ENCODE measurements around the gene UNC119B.
"Not testable (repeated sequence)": the region's sequence is repeated elsewhere in the genome, so short reads cannot be mapped to it uniquely, and the experiment has no call there.

UNC119B gene

GRCh38 chr12:120710031-120710804 is at the start of gene UNC119B:
Gene UNC119B, plus strand, starts transcription at chr12:120710458. Its CDS starts 17 bp downstream, at chr12:120710475.
- Histone ChIP-seq H3K9ac (ENCODE audit: low read depth, low read length) (peak within 1 kb of the TSS; percentile 87), H3K27me3 (ENCODE audit: control insufficient read depth, insufficient read depth, low read length) (no peaks in the 10 kb centered on the region), H3K36me3 (ENCODE audit: control insufficient read depth, insufficient read depth, low read length) (peaks cover 9% of the 10 kb centered on the region), H3K9me3 (ENCODE audit: control insufficient read depth, insufficient read depth, low read length) (no peaks in the 10 kb centered on the region), H3K4me3 (ENCODE audit: low read depth, low read length) (peak within 1 kb of the TSS; percentile 79), H3K4me1 (ENCODE audit: control insufficient read depth, insufficient read depth, low read length) (peaks cover 9% of the 10 kb centered on the region)

GRCh38 chr12:120661432-120661831 is 48.8 kb upstream of the UNC119B start:
- H3K36me3 ChIP-seq (ENCODE audit: control insufficient read depth, insufficient read depth, low read length): no peaks in the 10 kb centered on the region
- H3K4me3 ChIP-seq (ENCODE audit: low read depth, low read length): no peak overlapping the region
- no peaks in the 10 kb centered on the region for H3K27me3 ChIP-seq (ENCODE audit: control insufficient read depth, insufficient read depth, low read length)
- H3K9ac ChIP-seq (ENCODE audit: low read depth, low read length): no peak overlapping the region
- H3K9me3 ChIP-seq (ENCODE audit: control insufficient read depth, insufficient read depth, low read length): no peaks in the 10 kb centered on the region
- peaks cover under 1% of the 10 kb centered on the region for H3K4me1 ChIP-seq (ENCODE audit: control insufficient read depth, insufficient read depth, low read length)

GRCh38 chr12:120662879-120663278 is 47.4 kb upstream of the UNC119B start:
- H3K27me3 ChIP-seq (ENCODE audit: control insufficient read depth, insufficient read depth, low read length): no peaks in the 10 kb centered on the region

DNA sequence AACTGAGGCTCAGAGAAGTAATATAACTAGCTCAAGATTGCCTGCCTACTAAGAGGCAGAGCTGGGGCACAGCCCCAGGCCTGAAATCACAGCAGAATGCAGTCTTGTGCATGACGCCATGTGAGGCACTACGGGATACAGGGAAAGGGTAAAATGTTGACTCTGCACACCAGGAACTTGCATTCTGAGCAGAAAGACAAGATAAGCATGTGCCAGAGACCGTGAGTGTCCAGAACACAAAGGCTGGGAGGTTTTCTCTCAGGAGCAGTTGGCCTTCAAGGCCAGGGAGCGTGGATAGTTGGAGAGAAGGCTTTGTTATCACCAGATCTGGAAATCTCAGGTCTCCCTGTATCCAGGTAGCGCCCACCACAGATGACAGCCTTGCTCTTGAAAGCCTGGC is 46.5 kb upstream of the UNC119B start:
- H3K9ac ChIP-seq (ENCODE audit: low read depth, low read length): no peak overlapping the region
- H3K9me3 ChIP-seq (ENCODE audit: control insufficient read depth, insufficient read depth, low read length): no peaks in the 10 kb centered on the region
- H3K36me3 ChIP-seq (ENCODE audit: control insufficient read depth, insufficient read depth, low read length): no peaks in the 10 kb centered on the region
- peaks cover 7% of the 10 kb centered on the region for H3K4me1 ChIP-seq (ENCODE audit: control insufficient read depth, insufficient read depth, low read length)
- H3K27me3 ChIP-seq (ENCODE audit: control insufficient read depth, insufficient read depth, low read length): no peaks in the 10 kb centered on the region
- no peak overlapping the region for H3K4me3 ChIP-seq (ENCODE audit: low read depth, low read length)

More at GRCh38 chr12:120662879-120663278, 47.4 kb upstream of the UNC119B start:
- no peaks in the 10 kb centered on the region for H3K36me3 ChIP-seq (ENCODE audit: control insufficient read depth, insufficient read depth, low read length)
- no peaks in the 10 kb centered on the region for H3K9me3 ChIP-seq (ENCODE audit: control insufficient read depth, insufficient read depth, low read length)
- H3K4me1 ChIP-seq (ENCODE audit: control insufficient read depth, insufficient read depth, low read length): peaks cover 3% of the 10 kb centered on the region
- no peak overlapping the region for H3K4me3 ChIP-seq (ENCODE audit: low read depth, low read length)
- no peak overlapping the region for H3K9ac ChIP-seq (ENCODE audit: low read depth, low read length)

DNA sequence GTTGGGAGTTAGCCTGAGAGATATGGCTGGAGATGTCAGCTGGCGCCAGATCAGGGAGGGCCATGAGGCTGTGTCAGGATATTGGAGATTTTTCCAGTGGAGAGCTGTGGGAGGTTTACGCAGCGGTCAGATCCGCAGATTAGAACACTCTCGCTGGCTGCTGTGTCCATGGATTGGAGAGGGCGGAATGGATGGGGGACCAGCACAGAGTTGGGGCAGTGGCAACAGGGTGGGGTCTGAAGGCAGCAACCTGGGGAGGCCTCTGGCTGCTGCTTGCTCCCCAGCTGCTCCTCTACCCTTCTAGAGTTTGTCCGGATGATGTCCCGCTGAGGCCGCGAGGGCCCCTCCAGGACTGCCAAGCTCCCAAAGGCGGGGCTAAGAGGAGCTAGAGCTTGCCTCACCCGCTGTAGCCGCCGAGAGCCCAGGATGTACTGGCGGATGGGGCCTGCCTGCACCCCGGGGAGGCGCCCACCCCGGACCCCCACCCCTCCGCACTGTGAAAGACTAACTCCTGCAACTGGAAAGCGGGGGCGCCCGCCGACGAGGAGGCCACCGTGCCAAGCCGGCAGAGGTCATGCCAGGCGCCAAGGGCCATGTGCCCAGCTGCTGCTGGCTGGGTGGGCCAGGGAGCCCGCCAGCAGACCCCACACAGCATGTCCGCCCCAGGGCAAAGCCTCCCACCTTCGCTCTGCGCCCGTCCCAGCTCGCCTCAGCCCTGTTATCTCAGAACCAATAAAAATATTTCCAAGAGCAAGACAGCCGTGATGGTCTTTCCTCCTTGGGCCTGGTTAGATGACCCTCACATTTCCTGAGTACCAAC is 43.5 kb upstream of the UNC119B start:
- peaks cover 10% of the 10 kb centered on the region for H3K4me1 ChIP-seq (ENCODE audit: control insufficient read depth, insufficient read depth, low read length)
- H3K4me3 ChIP-seq (ENCODE audit: low read depth, low read length): no peak overlapping the region
- H3K27me3 ChIP-seq (ENCODE audit: control insufficient read depth, insufficient read depth, low read length): no peaks in the 10 kb centered on the region
- no peaks in the 10 kb centered on the region for H3K36me3 ChIP-seq (ENCODE audit: control insufficient read depth, insufficient read depth, low read length)
- H3K9me3 ChIP-seq (ENCODE audit: control insufficient read depth, insufficient read depth, low read length): no peaks in the 10 kb centered on the region
- H3K9ac ChIP-seq (ENCODE audit: low read depth, low read length): peak overlapping the region; percentile 26

DNA sequence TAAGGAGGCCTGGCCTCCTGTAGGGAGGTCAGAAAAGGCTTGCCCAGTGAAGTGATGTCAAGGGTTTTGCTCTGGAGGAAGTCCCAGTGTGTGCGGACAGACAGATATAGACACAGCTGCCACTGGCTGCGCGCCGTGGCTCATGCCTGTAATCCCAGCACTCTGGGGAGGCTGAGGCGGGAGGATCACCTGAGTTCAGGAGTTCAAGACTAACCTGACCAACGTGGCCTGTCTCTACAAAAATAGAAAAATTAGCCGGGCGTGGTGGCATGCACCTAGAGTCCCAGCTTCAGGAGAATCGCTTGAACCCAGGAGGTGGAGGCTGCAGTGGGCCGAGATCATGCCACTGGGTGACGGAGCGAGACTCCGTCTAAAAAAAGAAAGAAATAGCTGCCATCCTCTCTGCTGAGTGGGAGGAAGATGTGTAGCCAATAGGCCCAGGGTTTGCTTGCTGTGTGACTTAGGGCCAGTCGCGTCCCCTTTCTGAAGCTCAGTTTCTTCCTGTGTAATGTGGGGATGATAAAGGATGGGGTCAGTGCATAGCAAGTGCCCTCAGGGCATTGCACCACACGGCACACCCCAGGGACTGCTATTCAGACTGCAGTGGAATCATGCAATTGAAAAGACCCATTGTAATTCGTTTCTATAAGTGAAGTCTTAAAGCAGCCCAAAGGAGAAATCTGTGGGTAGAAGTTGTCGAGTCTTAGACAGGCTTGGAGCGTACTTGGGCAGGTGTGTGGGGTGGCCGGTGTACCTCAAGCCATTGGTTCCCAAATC is 42.0 kb upstream of the UNC119B start:
- Histone ChIP-seq H3K4me3 (ENCODE audit: low read depth, low read length) (no peak overlapping the region), H3K36me3 (ENCODE audit: control insufficient read depth, insufficient read depth, low read length) (no peaks in the 10 kb centered on the region), H3K9ac (ENCODE audit: low read depth, low read length) (no peak overlapping the region), H3K9me3 (ENCODE audit: control insufficient read depth, insufficient read depth, low read length) (no peaks in the 10 kb centered on the region), H3K4me1 (ENCODE audit: control insufficient read depth, insufficient read depth, low read length) (peaks cover 10% of the 10 kb centered on the region), H3K27me3 (ENCODE audit: control insufficient read depth, insufficient read depth, low read length) (no peaks in the 10 kb centered on the region)

DNA sequence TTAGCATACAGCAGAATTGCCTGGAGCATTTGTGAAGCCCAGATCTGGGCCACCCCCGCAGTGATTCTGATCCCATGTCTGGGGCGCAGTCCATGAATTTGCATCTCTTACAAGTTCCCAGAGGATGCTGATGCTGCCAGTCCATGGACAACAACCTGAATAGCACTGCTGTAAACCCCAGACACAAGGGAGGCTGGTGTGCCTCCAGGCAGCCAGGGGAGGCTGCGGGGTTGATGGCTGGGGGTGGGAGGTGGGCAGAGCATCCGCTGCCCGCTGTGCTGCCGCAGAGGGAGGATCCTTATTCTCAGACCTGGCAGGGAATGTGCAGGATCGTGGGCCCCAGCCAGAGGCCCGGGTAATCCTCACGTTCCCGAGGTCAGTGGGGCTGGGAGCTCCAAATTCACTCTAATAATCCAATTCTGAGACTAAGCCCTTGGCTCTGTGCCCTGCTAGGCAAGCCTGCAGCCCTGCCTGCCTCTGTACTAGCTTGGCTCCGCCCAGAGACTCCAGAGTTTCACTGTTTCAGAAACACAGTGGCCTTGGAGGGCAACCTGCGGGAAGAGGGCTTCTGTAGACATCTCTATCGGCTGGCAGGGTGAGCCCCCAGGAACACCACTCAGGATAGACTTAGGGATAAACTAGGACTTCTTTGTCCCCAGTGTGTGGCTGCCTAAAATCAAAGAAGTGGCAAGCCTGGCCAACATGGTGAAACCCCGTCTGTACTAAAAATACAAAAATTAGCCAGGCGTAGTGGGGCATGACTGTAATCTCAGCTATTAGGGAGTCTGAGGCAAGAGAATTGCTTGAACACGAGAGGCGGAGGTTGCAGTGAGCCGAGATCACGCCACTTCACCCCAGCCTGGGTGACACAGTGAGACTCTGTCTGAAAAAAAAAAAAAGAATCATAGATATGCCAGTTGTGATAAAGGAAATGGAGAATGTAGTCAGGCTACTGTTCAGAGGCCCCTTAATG is 41.1 kb upstream of the UNC119B start:
- H3K9me3 ChIP-seq (ENCODE audit: control insufficient read depth, insufficient read depth, low read length): no peaks in the 10 kb centered on the region
- no peak overlapping the region for H3K4me3 ChIP-seq (ENCODE audit: low read depth, low read length)
- H3K27me3 ChIP-seq (ENCODE audit: control insufficient read depth, insufficient read depth, low read length): no peaks in the 10 kb centered on the region
- H3K9ac ChIP-seq (ENCODE audit: low read depth, low read length): no peak overlapping the region
- no peaks in the 10 kb centered on the region for H3K36me3 ChIP-seq (ENCODE audit: control insufficient read depth, insufficient read depth, low read length)
- H3K4me1 ChIP-seq (ENCODE audit: control insufficient read depth, insufficient read depth, low read length): peaks cover 10% of the 10 kb centered on the region

DNA sequence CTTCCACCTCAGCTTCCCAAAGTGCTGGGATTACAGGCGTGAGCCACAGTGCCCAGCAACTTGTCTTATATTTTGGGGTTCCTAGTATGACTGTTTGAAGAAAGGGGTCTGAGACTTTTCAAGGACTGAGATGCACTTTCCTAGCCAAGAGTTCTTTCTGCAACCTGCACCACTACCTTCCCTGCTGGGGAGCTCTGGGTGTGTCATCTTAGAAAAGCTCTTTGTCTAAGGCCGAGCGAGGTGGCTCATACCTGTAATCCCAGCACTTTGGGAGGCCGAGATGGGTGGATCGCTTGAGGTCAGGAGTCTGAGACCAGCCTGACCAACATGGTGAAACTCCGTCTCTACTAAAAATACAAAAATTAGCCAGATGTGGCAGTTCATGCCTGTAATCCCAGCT is 40.0 kb upstream of the UNC119B start:
- H3K9me3 ChIP-seq (ENCODE audit: control insufficient read depth, insufficient read depth, low read length); H3K9ac ChIP-seq (ENCODE audit: low read depth, low read length); H3K27me3 ChIP-seq (ENCODE audit: control insufficient read depth, insufficient read depth, low read length); H3K36me3 ChIP-seq (ENCODE audit: control insufficient read depth, insufficient read depth, low read length); H3K4me3 ChIP-seq (ENCODE audit: low read depth, low read length): not testable (repeated sequence)
- H3K4me1 ChIP-seq (ENCODE audit: control insufficient read depth, insufficient read depth, low read length): peaks cover 10% of the 10 kb centered on the region

DNA sequence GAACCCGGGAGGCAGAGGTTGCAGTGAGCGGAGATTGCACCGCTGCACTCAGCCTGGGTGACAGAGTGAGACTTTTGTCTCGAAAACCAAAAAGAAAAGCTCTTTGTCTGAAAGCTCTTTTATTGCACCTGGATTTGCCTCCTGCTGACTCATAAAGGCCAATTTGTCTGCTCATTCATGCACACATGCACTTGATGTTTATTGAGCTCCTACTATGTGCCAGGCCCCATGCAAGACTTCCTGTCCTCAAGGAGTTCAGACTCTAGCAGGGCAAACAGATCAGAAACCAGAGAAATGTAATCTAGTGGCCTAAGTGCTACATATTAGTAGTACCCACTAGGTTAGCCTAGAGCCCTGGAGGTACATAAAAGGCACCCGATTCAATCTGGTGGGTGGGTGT is 39.6 kb upstream of the UNC119B start:
- H3K36me3 ChIP-seq (ENCODE audit: control insufficient read depth, insufficient read depth, low read length): no peaks in the 10 kb centered on the region
- no peaks in the 10 kb centered on the region for H3K27me3 ChIP-seq (ENCODE audit: control insufficient read depth, insufficient read depth, low read length)
- no peak overlapping the region for H3K4me3 ChIP-seq (ENCODE audit: low read depth, low read length)
- no peaks in the 10 kb centered on the region for H3K9me3 ChIP-seq (ENCODE audit: control insufficient read depth, insufficient read depth, low read length)
- H3K4me1 ChIP-seq (ENCODE audit: control insufficient read depth, insufficient read depth, low read length): peaks cover 10% of the 10 kb centered on the region
- H3K9ac ChIP-seq (ENCODE audit: low read depth, low read length): no peak overlapping the region

DNA sequence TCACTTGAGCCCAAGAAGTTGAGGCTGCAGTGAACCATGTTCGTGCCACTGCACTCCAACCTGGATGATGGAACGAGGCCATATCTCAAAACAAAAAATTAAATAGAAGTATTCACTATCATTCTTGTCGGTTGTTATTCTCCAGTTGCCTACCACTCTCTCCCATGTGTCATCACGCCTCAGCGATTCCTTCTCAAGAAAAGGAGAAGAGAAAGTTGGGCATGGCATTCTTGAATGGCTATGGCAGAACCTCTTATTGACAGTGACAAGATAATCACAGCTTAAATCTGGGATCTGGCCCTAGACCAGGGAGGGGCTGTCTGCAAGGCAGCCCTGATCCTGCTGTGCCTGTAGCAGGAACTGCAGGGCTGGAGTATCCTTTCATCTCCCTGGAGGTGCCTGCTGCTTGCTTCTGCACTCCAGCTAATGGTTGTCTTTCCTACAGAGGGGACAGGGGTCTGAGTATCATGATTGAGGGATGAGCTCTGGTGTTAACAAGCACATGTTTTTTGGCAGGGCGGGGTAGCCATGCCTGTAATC is 36.1 kb upstream of the UNC119B start:
- Histone ChIP-seq H3K4me1 (ENCODE audit: control insufficient read depth, insufficient read depth, low read length) (peaks cover 2% of the 10 kb centered on the region), H3K4me3 (ENCODE audit: low read depth, low read length) (no peak overlapping the region), H3K27me3 (ENCODE audit: control insufficient read depth, insufficient read depth, low read length) (no peaks in the 10 kb centered on the region), H3K9me3 (ENCODE audit: control insufficient read depth, insufficient read depth, low read length) (no peaks in the 10 kb centered on the region), H3K36me3 (ENCODE audit: control insufficient read depth, insufficient read depth, low read length) (no peaks in the 10 kb centered on the region), H3K9ac (ENCODE audit: low read depth, low read length) (no peak overlapping the region)
